Brain microvascular endothelial cell (primary cell): ENCODE results near the gene SPARCL1.

Experiments used
- DNase-seq: peaks from one replicate; pipeline ENCODE4 v3.0.0-alpha.2; 2020
- H3K27ac ChIP-seq: fragments of 250-450 bp; sonication (Bioruptor Pico); 2 replicates; pipeline ENCODE4 v1.5.1; 2020; ENCODE audit warnings: mild to moderate bottlenecking, moderate library complexity
- H3K27me3 ChIP-seq: fragments of 250-450 bp; sonication (Bioruptor Pico); replicated peaks from 2 replicates; pipeline ENCODE4 v1.5.1; 2020; ENCODE audit warnings: mild to moderate bottlenecking
- H3K36me3 ChIP-seq: fragments of 250-450 bp; sonication (Bioruptor Pico); replicated peaks from 2 replicates; pipeline ENCODE4 v1.5.1; 2020; ENCODE audit warnings: mild to moderate bottlenecking
- H3K4me3 ChIP-seq: 2 replicates; pipeline ENCODE4 v1.5.1; 2011; ENCODE audit warnings: low read depth, mild to moderate bottlenecking, control low read depth, low read length, moderate library complexity
- in situ Hi-C: cut with HindIII; loops from 2 replicates; pipeline ENCODE4 v1.10.0; 2017; ENCODE audit warnings: low sequenced_read_pairs, low pct_ligation_motif_present
- TF ChIP-seq, protein P1 (sequence below): IDR thresholded peaks from 2 replicates; pipeline ENCODE4 v1.5.1; 2011; ENCODE audit warnings: low read depth, mild to moderate bottlenecking, moderate library complexity, low read length, control low read depth, inconsistent platforms; ENCODE audit errors: missing control alignments

Gene SPARCL1

DNA sequence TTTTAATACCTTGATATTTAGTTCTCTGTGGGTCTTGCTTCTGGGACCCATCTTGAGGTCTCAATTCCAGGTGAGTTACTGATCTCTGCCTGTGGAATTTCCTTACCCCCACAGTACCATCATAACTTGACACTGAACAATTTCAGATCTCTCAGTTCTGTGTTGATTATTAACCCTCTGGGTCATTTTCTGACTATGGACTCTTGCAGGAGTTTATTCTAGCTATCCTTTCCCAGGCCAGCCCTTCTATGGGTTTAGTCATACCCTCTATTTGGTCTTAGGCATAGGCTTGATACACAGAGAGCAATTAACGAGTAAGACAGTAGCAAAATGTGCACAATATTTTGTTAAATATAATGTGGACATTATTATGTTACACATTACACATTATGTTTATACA is 3.7 kb upstream of the SPARCL1 start:
- H3K4me3 ChIP-seq, result no peak overlapping the region
- TF ChIP-seq, protein P1, sequence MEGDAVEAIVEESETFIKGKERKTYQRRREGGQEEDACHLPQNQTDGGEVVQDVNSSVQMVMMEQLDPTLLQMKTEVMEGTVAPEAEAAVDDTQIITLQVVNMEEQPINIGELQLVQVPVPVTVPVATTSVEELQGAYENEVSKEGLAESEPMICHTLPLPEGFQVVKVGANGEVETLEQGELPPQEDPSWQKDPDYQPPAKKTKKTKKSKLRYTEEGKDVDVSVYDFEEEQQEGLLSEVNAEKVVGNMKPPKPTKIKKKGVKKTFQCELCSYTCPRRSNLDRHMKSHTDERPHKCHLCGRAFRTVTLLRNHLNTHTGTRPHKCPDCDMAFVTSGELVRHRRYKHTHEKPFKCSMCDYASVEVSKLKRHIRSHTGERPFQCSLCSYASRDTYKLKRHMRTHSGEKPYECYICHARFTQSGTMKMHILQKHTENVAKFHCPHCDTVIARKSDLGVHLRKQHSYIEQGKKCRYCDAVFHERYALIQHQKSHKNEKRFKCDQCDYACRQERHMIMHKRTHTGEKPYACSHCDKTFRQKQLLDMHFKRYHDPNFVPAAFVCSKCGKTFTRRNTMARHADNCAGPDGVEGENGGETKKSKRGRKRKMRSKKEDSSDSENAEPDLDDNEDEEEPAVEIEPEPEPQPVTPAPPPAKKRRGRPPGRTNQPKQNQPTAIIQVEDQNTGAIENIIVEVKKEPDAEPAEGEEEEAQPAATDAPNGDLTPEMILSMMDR, result no peak
- H3K27me3 ChIP-seq, result no peaks in the 10 kb centered on the region
- H3K36me3 ChIP-seq, result no peaks in the 10 kb centered on the region
- in situ Hi-C loops, result loop anchor here (25.0 kb wide), 1 partner anchor 304 kb away; the partner anchor contains the start of gene MEPE
- no peak for DNase-seq
- H3K27ac ChIP-seq, result no peak overlapping the region

DNA sequence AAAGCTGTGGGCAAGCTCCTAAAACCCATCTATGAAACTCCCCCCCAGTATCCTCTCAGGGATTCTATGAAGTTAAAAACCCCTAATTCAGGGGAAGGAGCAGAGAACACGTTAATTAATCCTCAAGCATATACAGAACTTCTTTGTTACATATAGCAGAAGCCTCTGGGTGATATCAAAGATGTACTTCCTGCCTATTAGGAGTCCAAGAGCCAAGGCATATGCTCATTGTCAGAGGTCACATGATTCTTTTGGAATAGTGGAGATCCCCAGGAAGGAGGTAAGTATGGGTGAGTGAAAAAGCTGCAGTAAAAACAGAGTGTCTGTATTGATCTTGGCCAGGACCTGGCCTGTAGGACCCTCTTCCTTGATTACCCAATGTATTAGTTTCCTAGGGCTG is 2.9 kb upstream of the SPARCL1 start:
- TF ChIP-seq, protein P1, result no peak
- no peak for DNase-seq
- Histone ChIP-seq H3K27ac (no peak overlapping the region), H3K4me3 (no peak overlapping the region), H3K27me3 (no peaks in the 10 kb centered on the region), H3K36me3 (no peaks in the 10 kb centered on the region)
- in situ Hi-C loops, result loop anchor here (25.0 kb wide), 1 partner anchor 305 kb away; the partner anchor contains the start of gene MEPE

DNA sequence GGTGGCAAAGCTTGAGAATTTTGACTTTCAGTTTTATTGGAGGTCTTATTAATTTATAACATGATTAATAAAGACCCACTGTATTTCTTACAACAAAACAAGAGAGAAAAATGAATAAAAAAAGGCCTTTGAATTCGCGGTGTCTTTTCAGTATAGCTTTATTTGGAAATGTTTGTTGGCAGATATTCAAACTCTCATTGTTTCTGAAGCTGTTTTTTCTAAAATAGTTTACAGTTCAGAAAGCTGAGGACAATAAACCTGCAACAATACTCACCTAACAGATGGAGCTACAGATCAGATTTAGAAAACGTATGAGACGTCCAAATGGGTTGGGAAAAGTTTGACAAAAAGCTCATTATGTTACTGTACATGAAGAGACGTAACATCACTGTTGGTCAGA is 2.4 kb upstream of the SPARCL1 start:
- TF ChIP-seq, protein P1, result no peak
- Histone ChIP-seq H3K4me3 (no peak overlapping the region), H3K36me3 (no peaks in the 10 kb centered on the region), H3K27me3 (no peaks in the 10 kb centered on the region), H3K27ac (no peak overlapping the region)
- in situ Hi-C loops, result loop anchor here (25.0 kb wide), 1 partner anchor 306 kb away; the partner anchor contains the start of gene MEPE
- no peak for DNase-seq

DNA sequence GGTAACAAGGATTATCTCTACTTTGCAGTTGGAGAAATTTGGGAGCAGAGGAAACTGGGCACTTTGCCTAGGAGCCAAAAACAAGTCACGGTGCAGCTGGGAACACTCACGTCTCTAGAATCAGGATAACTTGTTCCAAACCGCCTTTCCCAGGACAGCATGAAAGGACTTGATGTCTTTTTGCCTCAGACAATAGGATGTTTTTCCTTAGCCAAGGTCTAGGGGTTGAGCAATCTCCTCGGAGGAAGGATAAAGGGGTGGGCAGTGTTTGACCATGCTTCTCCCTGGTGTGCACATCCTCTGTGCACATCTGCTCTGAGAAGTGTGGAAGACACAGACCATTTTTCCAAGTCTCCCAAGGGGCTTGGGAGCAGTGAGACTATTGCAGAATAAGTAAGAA is 1.7 kb upstream of the SPARCL1 start:
- H3K27me3 ChIP-seq, result no peaks in the 10 kb centered on the region
- TF ChIP-seq, protein P1, result no peak
- H3K4me3 ChIP-seq, result no peak overlapping the region
- no peak overlapping the region for H3K27ac ChIP-seq
- no peak for DNase-seq
- H3K36me3 ChIP-seq, result no peaks in the 10 kb centered on the region
- in situ Hi-C loops, result loop anchor here (25.0 kb wide), 1 partner anchor 306 kb away; the partner anchor contains the start of gene MEPE

DNA sequence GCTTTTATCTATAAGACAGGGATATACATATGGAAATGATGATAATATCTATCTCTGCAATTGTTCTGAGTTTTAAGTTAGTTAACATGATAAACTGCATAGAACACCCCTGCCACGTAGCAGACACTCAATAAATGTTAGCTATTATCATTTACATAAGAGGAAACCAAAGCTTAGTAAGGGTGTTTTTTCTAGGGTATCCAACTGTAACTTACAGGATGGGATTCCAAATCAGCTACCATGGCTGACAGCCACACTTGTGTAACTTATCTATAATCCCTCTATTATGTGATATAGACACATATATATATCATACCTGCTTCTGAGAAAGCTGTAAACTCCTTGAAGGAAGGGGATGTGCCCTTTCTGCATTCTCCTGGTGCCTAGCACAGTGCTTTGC is 1.1 kb upstream of the SPARCL1 start:
- Histone ChIP-seq H3K27me3 (no peaks in the 10 kb centered on the region), H3K4me3 (no peak overlapping the region), H3K36me3 (no peaks in the 10 kb centered on the region), H3K27ac (no peak overlapping the region)
- in situ Hi-C loops, result loop anchor here (25.0 kb wide), 1 partner anchor 307 kb away; the partner anchor contains the start of gene MEPE
- DNase-seq, result no peak
- TF ChIP-seq, protein P1, result no peak
